BLaER1 treated with 17β-estradiol and CSF1 and Interleukin-3, amounts not matched to agents 10 nM and 100 nM (cell line): Measurements from ENCODE around the gene SLC28A3.
A peak's percentile ranks its signal among the peaks of the same experiment; 100 is the strongest.
"Not testable (repeated sequence)": the region's sequence is repeated elsewhere in the genome, so short reads cannot be mapped to it uniquely, and the experiment has no call there.

ENCODE experiments used
- H3K27ac ChIP-seq, 11 experiments: shearing (Covaris generic); formaldehyde crosslinking; 2 replicates each; pipeline ENCODE4 v1.8.1; 2022
- H3K27me3 ChIP-seq, 11 experiments: shearing (Covaris generic); formaldehyde crosslinking; 2 replicates each; pipeline ENCODE4 v1.8.1; 2022
- H3K36me3 ChIP-seq, 11 experiments: shearing (Covaris generic); formaldehyde crosslinking; 2 replicates each; pipeline ENCODE4 v1.8.1; 2022
- H3K4me1 ChIP-seq, 10 experiments: shearing (Covaris generic); formaldehyde crosslinking; 2 replicates each; pipeline ENCODE4 v1.8.1; 2022
- H3K4me2 ChIP-seq, 11 experiments: shearing (Covaris generic); formaldehyde crosslinking; 2 replicates each; pipeline ENCODE4 v1.8.1; 2022
- H3K4me3 ChIP-seq, 10 experiments: shearing (Covaris generic); formaldehyde crosslinking; 2 replicates each; pipeline ENCODE4 v1.8.1; 2022
- H3K9ac ChIP-seq, 11 experiments: shearing (Covaris generic); formaldehyde crosslinking; 2 replicates each; pipeline ENCODE4 v1.8.1; 2022
- H3K9me3 ChIP-seq, 11 experiments: shearing (Covaris generic); formaldehyde crosslinking; replicated peaks in 1 of 11; 2 replicates each; pipeline ENCODE4 v1.8.1; 2022
- H4K20me1 ChIP-seq, 11 experiments: shearing (Covaris generic); formaldehyde crosslinking; 2 replicates each; pipeline ENCODE4 v1.8.1; 2022
- Cebpa-rat ChIP-seq, 11 experiments: shearing (Covaris generic); IDR thresholded peaks; 2 replicates each; pipeline ENCODE4 v1.8.1; 2022

SLC28A3 gene

GRCh38 chr9:84340535-84340934 lies at the start of gene SLC28A3:
TSS of gene SLC28A3 (minus strand) at chr9:84340758. CDS start at chr9:84340633, 125 bp downstream.
- H3K27ac ChIP-seq, result no peak within 1 kb of the TSS
- H3K4me1 ChIP-seq, result no peaks in the 10 kb centered on the region
- no peak within 1 kb of the TSS for H3K9ac ChIP-seq
- H4K20me1 ChIP-seq, result no peaks in the 10 kb centered on the region
- no peak within 1 kb of the TSS for H3K4me2 ChIP-seq
- no peak within 1 kb of the TSS for H3K4me3 ChIP-seq
- H3K27me3 ChIP-seq, result no peaks in the 10 kb centered on the region
- no peaks in the 10 kb centered on the region for H3K36me3 ChIP-seq
- no peaks in the 10 kb centered on the region for H3K9me3 ChIP-seq
- TF ChIP-seq Cebpa-rat (IDR thresholded peaks at IDR 0.05), result no peak

- Histone ChIP-seq H3K4me1 (peaks cover 0 to 12% (median 0%) of the 10 kb centered on the region in 10 experiments; a peak in 2 of 20 replicates), H3K4me2 (peak overlapping the region in 2 of 11 experiments; percentile 31 to 36; a peak in 2 of 22 replicates)
- H3K36me3 ChIP-seq, H3K27ac ChIP-seq, H4K20me1 ChIP-seq, H3K4me3 ChIP-seq, H3K27me3 ChIP-seq, H3K9me3 ChIP-seq, H3K9ac ChIP-seq: not testable (repeated sequence)
Measured at GRCh38 chr9:84390254-84390653, 49.7 kb upstream of the SLC28A3 start.

GRCh38 chr9:84387821-84388220 lies 47.3 kb upstream of the SLC28A3 start:
- Histone ChIP-seq H3K9me3 (no peaks in the 10 kb centered on the region), H3K27me3 (no peaks in the 10 kb centered on the region), H4K20me1 (no peaks in the 10 kb centered on the region), H3K9ac (no peak overlapping the region), H3K4me2 (no peak overlapping the region), H3K36me3 (no peaks in the 10 kb centered on the region), H3K27ac (no peak overlapping the region), H3K4me3 (no peak overlapping the region), H3K4me1 (peaks cover 0 to 12% (median 0%) of the 10 kb centered on the region in 10 experiments; a peak in 2 of 20 replicates)
- TF ChIP-seq Cebpa-rat (IDR thresholded peaks at IDR 0.05), result no peak

- Histone ChIP-seq H4K20me1 (no peaks in the 10 kb centered on the region), H3K36me3 (no peaks in the 10 kb centered on the region), H3K9ac (no peak overlapping the region), H3K4me3 (no peak overlapping the region), H3K9me3 (no peaks in the 10 kb centered on the region), H3K4me1 (peaks cover 0 to 12% (median 0%) of the 10 kb centered on the region in 10 experiments; a peak in 2 of 20 replicates), H3K4me2 (no peak overlapping the region), H3K27ac (no peak overlapping the region), H3K27me3 (no peaks in the 10 kb centered on the region)
- TF ChIP-seq Cebpa-rat (IDR thresholded peaks at IDR 0.05), result 0 out of 22 replicates have a peak, but pooled peaks of 1 of the 11 experiments have one; percentile 25
Measured at GRCh38 chr9:84386753-84387152, 46.2 kb upstream of the SLC28A3 start.

- no peak overlapping the region for H3K4me3 ChIP-seq
- no peak for TF ChIP-seq Cebpa-rat (IDR thresholded peaks at IDR 0.05)
Measured at GRCh38 chr9:84385386-84386040, 45.0 kb upstream of the SLC28A3 start.

GRCh38 chr9:84384617-84385016 lies 44.1 kb upstream of the SLC28A3 start:
- Histone ChIP-seq H3K4me3 (no peak overlapping the region), H3K9ac (no peak overlapping the region), H3K36me3 (no peaks in the 10 kb centered on the region), H4K20me1 (no peaks in the 10 kb centered on the region), H3K27me3 (no peaks in the 10 kb centered on the region), H3K27ac (no peak overlapping the region), H3K4me2 (no peak overlapping the region), H3K4me1 (peaks cover 0 to 3% (median 0%) of the 10 kb centered on the region in 10 experiments; a peak in 1 of 20 replicates), H3K9me3 (no peaks in the 10 kb centered on the region)
- no peak for TF ChIP-seq Cebpa-rat (IDR thresholded peaks at IDR 0.05)

More at GRCh38 chr9:84385386-84386040, 45.0 kb upstream of the SLC28A3 start:
- H3K27ac ChIP-seq, result no peak overlapping the region
- H3K4me2 ChIP-seq, result no peak overlapping the region
- H3K9me3 ChIP-seq, result no peaks in the 10 kb centered on the region
- H3K4me1 ChIP-seq, result peaks cover 0 to 9% (median 0%) of the 10 kb centered on the region in 10 experiments; a peak in 2 of 20 replicates
- no peaks in the 10 kb centered on the region for H3K36me3 ChIP-seq
- no peaks in the 10 kb centered on the region for H4K20me1 ChIP-seq
- H3K9ac ChIP-seq, result no peak overlapping the region
- no peaks in the 10 kb centered on the region for H3K27me3 ChIP-seq

- H3K36me3 ChIP-seq, result no peaks in the 10 kb centered on the region
- no peak for TF ChIP-seq Cebpa-rat (IDR thresholded peaks at IDR 0.05)
- no peak overlapping the region for H3K9ac ChIP-seq
- H3K4me2 ChIP-seq, result no peak overlapping the region
- no peaks in the 10 kb centered on the region for H3K9me3 ChIP-seq
- H3K4me1 ChIP-seq, result 0 out of 20 replicates have a peak, but pooled peaks cover 0 to 3% (median 0%) of the 10 kb centered on the region in 10 experiments
- no peaks in the 10 kb centered on the region for H3K27me3 ChIP-seq
- no peak overlapping the region for H3K4me3 ChIP-seq
- H3K27ac ChIP-seq, result no peak overlapping the region
- no peaks in the 10 kb centered on the region for H4K20me1 ChIP-seq
Measured at GRCh38 chr9:84383178-84383577, 42.6 kb upstream of the SLC28A3 start.

GRCh38 chr9:84382720-84383119 lies 42.2 kb upstream of the SLC28A3 start:
- no peak overlapping the region for H3K4me3 ChIP-seq
- H3K27ac ChIP-seq, result no peak overlapping the region
- 0 out of 20 replicates have a peak, but pooled peaks cover 0 to 2% (median 0%) of the 10 kb centered on the region in 10 experiments for H3K4me1 ChIP-seq
- TF ChIP-seq Cebpa-rat (IDR thresholded peaks at IDR 0.05), result no peak
- no peaks in the 10 kb centered on the region for H4K20me1 ChIP-seq
- no peaks in the 10 kb centered on the region for H3K9me3 ChIP-seq
- no peak overlapping the region for H3K9ac ChIP-seq
- H3K36me3 ChIP-seq, result no peaks in the 10 kb centered on the region
- no peak overlapping the region for H3K4me2 ChIP-seq
- H3K27me3 ChIP-seq, result no peaks in the 10 kb centered on the region

- Histone ChIP-seq H3K36me3 (no peaks in the 10 kb centered on the region), H3K4me1 (no peaks in the 10 kb centered on the region), H3K9ac (no peak overlapping the region), H3K9me3 (no peaks in the 10 kb centered on the region), H3K27me3 (no peaks in the 10 kb centered on the region), H4K20me1 (no peaks in the 10 kb centered on the region), H3K4me3 (no peak overlapping the region), H3K27ac (no peak overlapping the region), H3K4me2 (no peak overlapping the region)
- no peak for TF ChIP-seq Cebpa-rat (IDR thresholded peaks at IDR 0.05)
Measured at GRCh38 chr9:84381508-84381907, 41.0 kb upstream of the SLC28A3 start.

GRCh38 chr9:84379740-84380139 lies 39.2 kb upstream of the SLC28A3 start:
- no peak for TF ChIP-seq Cebpa-rat (IDR thresholded peaks at IDR 0.05)
- Histone ChIP-seq H3K36me3 (no peaks in the 10 kb centered on the region), H3K9me3 (no peaks in the 10 kb centered on the region), H3K4me3 (no peak overlapping the region), H3K4me2 (no peak overlapping the region), H3K4me1 (no peaks in the 10 kb centered on the region), H3K27me3 (no peaks in the 10 kb centered on the region), H3K27ac (no peak overlapping the region), H3K9ac (no peak overlapping the region), H4K20me1 (no peaks in the 10 kb centered on the region)
